B cell (primary cell): ENCODE results near the gene OR52E6. TPM values are rescaled to one million over a fixed set of nuclear protein-coding genes. Genes with fewer than 3 reads are reported as not detected.

ENCODE experiments used
- ATAC-seq: fragments of 200-7000 bp; cut with Tn5 transposase; one replicate; pipeline ENCODE4 v1.10.0; 2021; ENCODE audit warnings: low read depth, mild to moderate bottlenecking, moderate number of reproducible peaks, moderate library complexity
- CTCF ChIA-PET: fragments of 350-600 bp; sonication (Branson Sonifier 250); formaldehyde crosslinking; loops from one replicate; lab custom pipeline; 2021; ENCODE audit warnings: antibody characterized with exemption, inconsistent platforms; lab: Charles Lee
- POLR2A ChIA-PET: fragments of 350-600 bp; sonication (Branson Sonifier 250); formaldehyde crosslinking; loops from one replicate; lab custom pipeline; 2021; ENCODE audit warnings: antibody characterized with exemption; lab: Charles Lee
- DNase-seq: peaks from one replicate; pipeline ENCODE4 v3.0.0; 2013
- H2AFZ ChIP-seq: 2 replicates; pipeline ENCODE4 v1.6.1; 2012; ENCODE audit warnings: mild to moderate bottlenecking, low read depth, low read length; ENCODE audit not compliant: insufficient read depth, poor library complexity, severe bottlenecking
- H3K27ac ChIP-seq, 2 donors: 1 replicate in 1 of 2; 2 replicates in 1 of 2; pipeline ENCODE4 v1.5.1; 2012 to 2013; ENCODE audit warnings: low read length in 2 of 2, mild to moderate bottlenecking in 2 of 2, moderate library complexity in 1 of 2
- H3K27me3 ChIP-seq, 4 experiments: fragments of 200-600 bp in 1 of 4; sonication (generic) in 1 of 4; replicated peaks in 1 of 4; 1 replicate in 2 of 4; 2 replicates in 2 of 4; pipeline versions ENCODE4 v1.6.1 to v1.7.0; 2013 to 2016; ENCODE audit warnings: low read length in 3 of 4, mild to moderate bottlenecking in 2 of 4, mixed read lengths in 1 of 4, moderate library complexity in 1 of 4; ENCODE audit not compliant: insufficient read depth in 4 of 4, control insufficient read depth in 3 of 4; ENCODE audit errors: control extremely low read depth in 1 of 4
- H3K36me3 ChIP-seq, 2 experiments: replicated peaks in 1 of 2; 1 replicate in 1 of 2; 2 replicates in 1 of 2; pipeline versions ENCODE4 v1.6.1 to v1.7.1; 2013; ENCODE audit warnings: low read length in 1 of 2; ENCODE audit not compliant: insufficient read depth in 2 of 2, control insufficient read depth in 1 of 2; ENCODE audit errors: control extremely low read depth in 1 of 2, extremely low read depth in 1 of 2
- H3K4me1 ChIP-seq, 2 donors: fragments of 200-600 bp in 1 of 2; sonication (generic) in 1 of 2; 1 replicate in 1 of 2; 2 replicates in 1 of 2; pipeline versions ENCODE4 v1.5.1 to v1.6.1; 2013 to 2017; ENCODE audit warnings: low read length in 2 of 2; ENCODE audit not compliant: control insufficient read depth in 2 of 2, insufficient read depth in 2 of 2
- H3K4me2 ChIP-seq: replicated peaks from 2 replicates; pipeline ENCODE3; 2012; ENCODE audit warnings: mild to moderate bottlenecking, low read depth, low read length; ENCODE audit not compliant: poor library complexity, severe bottlenecking
- H3K4me3 ChIP-seq, 5 experiments: fragments of 200-600 bp in 1 of 5; sonication (generic) in 1 of 5; 1 replicate in 3 of 5; 2 replicates in 2 of 5; pipeline versions ENCODE4 v1.5.1 to v1.7.0; 2011 to 2016; ENCODE audit warnings: low read length in 4 of 5, mild to moderate bottlenecking in 4 of 5, low read depth in 2 of 5, control low read depth in 1 of 5, moderate library complexity in 1 of 5; ENCODE audit not compliant: insufficient read depth in 1 of 5; ENCODE audit errors: control extremely low read depth in 1 of 5, extremely low read depth in 1 of 5
- H3K79me2 ChIP-seq: fragments of 200-600 bp; sonication (generic); one replicate; pipeline ENCODE4 v1.6.0; 2016; ENCODE audit warnings: low read length; ENCODE audit not compliant: control insufficient read depth, insufficient read depth
- H3K9ac ChIP-seq: fragments of 200-600 bp; sonication (generic); 2 replicates; pipeline ENCODE4 v1.6.1; 2017; ENCODE audit warnings: mild to moderate bottlenecking, low read length, moderate library complexity
- H3K9me3 ChIP-seq, 3 donors: one replicate each; pipeline versions ENCODE4 v1.6.1 to v1.7.1; 2013; ENCODE audit warnings: low read length in 2 of 3; ENCODE audit not compliant: control insufficient read depth in 2 of 3, insufficient read depth in 1 of 3; ENCODE audit errors: control extremely low read depth in 1 of 3
- H4K20me1 ChIP-seq: 2 replicates; pipeline ENCODE4 v1.6.0; 2012; ENCODE audit warnings: mild to moderate bottlenecking, low read length; ENCODE audit not compliant: insufficient read depth, control insufficient read depth, poor library complexity, severe bottlenecking
- H3K27ac Mint-ChIP-seq: one replicate; pipeline ENCODE4 v1.8.0; 2021; ENCODE audit warnings: mixed read lengths
- H3K27me3 Mint-ChIP-seq: one replicate; pipeline ENCODE4 v1.8.0; 2021; ENCODE audit warnings: mixed read lengths
- H3K4me1 Mint-ChIP-seq: one replicate; pipeline ENCODE4 v1.8.0; 2021; ENCODE audit warnings: mixed read lengths
- H3K4me3 Mint-ChIP-seq: one replicate; pipeline ENCODE4 v1.8.0; 2021; ENCODE audit warnings: mixed read lengths
- H3K9me3 Mint-ChIP-seq: one replicate; pipeline ENCODE4 v1.8.0; 2022; ENCODE audit warnings: mixed read lengths; ENCODE audit not compliant: insufficient read depth
- EZH2 ChIP-seq: IDR thresholded peaks from 2 replicates; pipeline ENCODE4 v1.6.1; 2012; ENCODE audit warnings: borderline replicate concordance, low read depth, mild to moderate bottlenecking, moderate library complexity, low read length; ENCODE audit not compliant: insufficient read depth, poor library complexity, severe bottlenecking
- WGBS: methylation state at CpG from one replicate; pipeline ENCODE4 v1.1.5; 2013; ENCODE audit warnings: missing lambda C conversion rate; ENCODE audit not compliant: insufficient coverage; 5-methylcytosine and 5-hydroxymethylcytosine counted together
- intact Hi-C: fragments of 100-400 bp; cut with micrococcal nuclease; formaldehyde crosslinking; loops from one replicate; pipeline ENCODE4 v1.10.0; 2022
- polyA plus RNA-seq: library from polyadenylated mRNA; depleted of rRNA; stranded (reverse); fragments of >200 nt; gene quantifications from 2 replicates; pipeline ENCODE4 v1.2.3, GENCODE V29; 2012
- total RNA-seq, 2 donors: library from RNA; stranded (reverse); fragments of 120-200 nt in 1 of 2; gene quantifications; 1 replicate in 1 of 2; 2 replicates in 1 of 2; pipeline versions ENCODE4 v1.2.3 to v1.2.4, GENCODE V29; 2013 to 2022
- TF ChIP-seq, protein P1 (sequence below): fragments of 200-600 bp; IDR thresholded peaks from one replicate; pipeline ENCODE4 v1.8.0; 2022; ENCODE audit warnings: antibody characterized with exemption, mild to moderate bottlenecking

OR52E6 gene
- total and polyA plus RNA-seq, 2 donors (not counting 1 experiment from before 2014, with no cell fraction given): not detected

DNA sequence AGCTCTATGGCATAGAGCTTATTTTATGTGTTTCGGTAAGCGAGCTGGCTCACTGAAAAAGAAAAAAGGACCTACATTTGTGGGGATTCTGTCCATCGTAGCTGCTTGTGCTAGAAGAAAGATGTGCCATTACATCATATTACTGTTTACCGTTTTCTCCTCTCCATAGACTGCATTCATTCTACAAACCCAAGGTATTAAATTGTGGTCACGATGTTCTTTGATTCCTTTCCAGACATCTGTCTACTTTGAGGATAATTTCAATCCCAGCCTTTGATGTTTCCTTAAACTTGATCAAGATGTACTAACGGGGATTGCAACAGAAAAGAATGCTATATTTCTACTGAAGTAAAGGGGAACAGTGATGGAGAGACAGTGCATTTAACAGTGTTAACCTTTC is 45.2 kb downstream of the OR52E6 start:
- H3K4me3 ChIP-seq: no peak overlapping the region
- H3K79me2 ChIP-seq: no peaks in the 10 kb centered on the region
- H3K36me3 ChIP-seq: no peaks in the 10 kb centered on the region
- ATAC-seq (no peak), DNase-seq (no peak)
- no peaks in the 10 kb centered on the region for H3K9me3 ChIP-seq
- H4K20me1 ChIP-seq: no peaks in the 10 kb centered on the region
- H3K4me3 Mint-ChIP-seq: no peak overlapping the region
- no peaks in the 10 kb centered on the region for H3K9me3 Mint-ChIP-seq
- no CpG with 5 or more reads among the region's 6 CpGs for WGBS
- H3K4me1 ChIP-seq: no peaks in the 10 kb centered on the region
- TF ChIP-seq, protein P1, sequence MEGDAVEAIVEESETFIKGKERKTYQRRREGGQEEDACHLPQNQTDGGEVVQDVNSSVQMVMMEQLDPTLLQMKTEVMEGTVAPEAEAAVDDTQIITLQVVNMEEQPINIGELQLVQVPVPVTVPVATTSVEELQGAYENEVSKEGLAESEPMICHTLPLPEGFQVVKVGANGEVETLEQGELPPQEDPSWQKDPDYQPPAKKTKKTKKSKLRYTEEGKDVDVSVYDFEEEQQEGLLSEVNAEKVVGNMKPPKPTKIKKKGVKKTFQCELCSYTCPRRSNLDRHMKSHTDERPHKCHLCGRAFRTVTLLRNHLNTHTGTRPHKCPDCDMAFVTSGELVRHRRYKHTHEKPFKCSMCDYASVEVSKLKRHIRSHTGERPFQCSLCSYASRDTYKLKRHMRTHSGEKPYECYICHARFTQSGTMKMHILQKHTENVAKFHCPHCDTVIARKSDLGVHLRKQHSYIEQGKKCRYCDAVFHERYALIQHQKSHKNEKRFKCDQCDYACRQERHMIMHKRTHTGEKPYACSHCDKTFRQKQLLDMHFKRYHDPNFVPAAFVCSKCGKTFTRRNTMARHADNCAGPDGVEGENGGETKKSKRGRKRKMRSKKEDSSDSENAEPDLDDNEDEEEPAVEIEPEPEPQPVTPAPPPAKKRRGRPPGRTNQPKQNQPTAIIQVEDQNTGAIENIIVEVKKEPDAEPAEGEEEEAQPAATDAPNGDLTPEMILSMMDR: no peak
- no peak for TF ChIP-seq EZH2
- no peaks in the 10 kb centered on the region for H3K4me1 Mint-ChIP-seq
- H2AFZ ChIP-seq: no peak overlapping the region
- H3K27me3 ChIP-seq: peaks cover 0 to 12% (median 3%) of the 10 kb centered on the region in 4 experiments
- intact Hi-C loops: no loop called here
- no peak overlapping the region for H3K4me2 ChIP-seq
- H3K9ac ChIP-seq: no peak overlapping the region
- H3K27me3 Mint-ChIP-seq: peaks cover 28% of the 10 kb centered on the region
- H3K27ac ChIP-seq: no peak overlapping the region
- ChIA-PET POLR2A (no interaction called here), CTCF (no interaction called here)
- H3K27ac Mint-ChIP-seq: no peak overlapping the region

DNA sequence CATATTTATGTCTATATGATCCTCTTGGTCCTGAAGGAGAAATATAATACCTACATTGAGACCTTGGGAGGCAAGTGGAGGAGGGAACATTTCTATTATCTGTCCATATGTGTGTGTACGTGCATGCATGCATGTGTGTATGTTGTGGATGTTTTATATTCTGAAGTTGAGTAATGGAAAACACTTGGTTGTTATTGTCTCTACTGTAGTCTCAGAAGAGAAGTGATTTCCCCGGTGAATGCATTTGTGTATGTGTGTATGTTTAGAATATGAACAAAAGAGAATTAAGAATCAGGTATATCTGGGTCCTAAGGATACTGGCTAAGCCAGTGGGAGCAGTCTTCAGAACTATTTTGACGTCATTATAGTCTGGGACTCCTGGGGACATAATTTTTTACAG is 50.5 kb downstream of the OR52E6 start, which contains the start of gene OR52N1:
OR52N1 (minus strand) TSS at position 101 of the 400 bp plus-strand sequence. CDS start 2,449 bp downstream, outside the sequence.
- DNase-seq: no peak
- no peaks in the 10 kb centered on the region for H3K4me1 Mint-ChIP-seq
- TF ChIP-seq, protein P1: no peak
- no peak for TF ChIP-seq EZH2
- POLR2A ChIA-PET: no interaction called here
- Histone ChIP-seq H3K4me3 (no peak within 1 kb of the TSS), H3K36me3 (no peaks in the 10 kb centered on the region), H3K27ac (no peak within 1 kb of the TSS), H3K9ac (no peak within 1 kb of the TSS), H3K9me3 (no peaks in the 10 kb centered on the region), H3K4me2 (no peak within 1 kb of the TSS), H2AFZ (no peak within 1 kb of the TSS), H3K27me3 (peaks cover 0 to 2% (median 0%) of the 10 kb centered on the region in 4 experiments), H4K20me1 (no peaks in the 10 kb centered on the region), H3K79me2 (no peaks in the 10 kb centered on the region), H3K4me1 (no peaks in the 10 kb centered on the region)
- CTCF ChIA-PET: no interaction called here
- no peak within 1 kb of the TSS for H3K27ac Mint-ChIP-seq
- H3K27me3 Mint-ChIP-seq: peaks cover 18% of the 10 kb centered on the region
- H3K9me3 Mint-ChIP-seq: no peaks in the 10 kb centered on the region
- 93% methylated on average over 3 of the region's 3 CpGs for WGBS
- H3K4me3 Mint-ChIP-seq: no peak within 1 kb of the TSS
- intact Hi-C loops: no loop called here
- no peak for ATAC-seq

Other genes with a start within 250 kb of the OR52E6 start
- 0.10 TPM in 1 of 2 replicates, not detected in the other for gene TRIM6, start 245.3 kb downstream of the OR52E6 start, total RNA-seq
- gene TRIM6, start 245.3 kb downstream of the OR52E6 start, polyA plus RNA-seq: not detected in 2 replicates
- gene TRIM34, start 216.9 kb downstream of the OR52E6 start, total RNA-seq: 24.1 and 29.1 TPM in 2 replicates
- 19.9 and 21.9 TPM in 2 replicates for gene TRIM34, start 216.9 kb downstream of the OR52E6 start, polyA plus RNA-seq
- gene TRIM5, start 156.8 kb downstream of the OR52E6 start, total RNA-seq: 35.2 and 39.5 TPM in 2 replicates
- gene TRIM5, start 156.8 kb downstream of the OR52E6 start, polyA plus RNA-seq: 10.1 and 10.4 TPM in 2 replicates
- gene TRIM22, start 152.1 kb downstream of the OR52E6 start, total RNA-seq: 370 and 388 TPM in 2 replicates
- 255 and 367 TPM in 2 replicates for gene TRIM22, start 152.1 kb downstream of the OR52E6 start, polyA plus RNA-seq
- 1.2 and 1.4 TPM in 2 replicates for gene OR56B1, start 105.4 kb downstream of the OR52E6 start, total RNA-seq
- 0.36 and 0.61 TPM in 2 replicates for gene OR56B1, start 105.4 kb downstream of the OR52E6 start, polyA plus RNA-seq
- 2.1 TPM in 2 replicates for gene OR52N4, start 87.7 kb downstream of the OR52E6 start, total RNA-seq
- gene OR52N4, start 87.7 kb downstream of the OR52E6 start, polyA plus RNA-seq: 10.3 and 12.2 TPM in 2 replicates
- gene OR52N5, start 58.5 kb downstream of the OR52E6 start, total RNA-seq: not detected in 2 replicates
- not detected in 2 replicates for gene OR52N5, start 58.5 kb downstream of the OR52E6 start, polyA plus RNA-seq
- gene OR52N1, start 50.6 kb downstream of the OR52E6 start, total RNA-seq: not detected in 2 replicates
- gene OR52N1, start 50.6 kb downstream of the OR52E6 start, polyA plus RNA-seq: not detected in 2 replicates
- gene OR52N2, start 33.0 kb downstream of the OR52E6 start, total RNA-seq: not detected in 2 replicates
- 1.00 TPM in 1 of 2 replicates, not detected in the other for gene OR52N2, start 33.0 kb downstream of the OR52E6 start, polyA plus RNA-seq
- gene OR52E8, start 15.8 kb upstream of the OR52E6 start, total RNA-seq: not detected in 2 replicates
- gene OR52E8, start 15.8 kb upstream of the OR52E6 start, polyA plus RNA-seq: not detected in 2 replicates
- not detected in 2 replicates for gene OR52E4, start 38.7 kb upstream of the OR52E6 start, total RNA-seq
- gene OR52E4, start 38.7 kb upstream of the OR52E6 start, polyA plus RNA-seq: not detected in 2 replicates
- not detected in 2 replicates for gene OR52E5, start 51.3 kb upstream of the OR52E6 start, total RNA-seq
- not detected in 2 replicates for gene OR52E5, start 51.3 kb upstream of the OR52E6 start, polyA plus RNA-seq
- not detected in 2 replicates for gene OR56A3, start 100.4 kb upstream of the OR52E6 start, total RNA-seq
- not detected in 2 replicates for gene OR56A3, start 100.4 kb upstream of the OR52E6 start, polyA plus RNA-seq
- not detected in 2 replicates for gene OR56A5, start 126.6 kb upstream of the OR52E6 start, total RNA-seq
- gene OR56A5, start 126.6 kb upstream of the OR52E6 start, polyA plus RNA-seq: not detected in 2 replicates
- not detected in 2 replicates for gene OR52L1, start 145.1 kb upstream of the OR52E6 start, total RNA-seq
- not detected in 2 replicates for gene OR52L1, start 145.1 kb upstream of the OR52E6 start, polyA plus RNA-seq
- gene OR56A4, start 165.0 kb upstream of the OR52E6 start, total RNA-seq: 0.07 and 0.17 TPM in 2 replicates
- gene OR56A4, start 165.0 kb upstream of the OR52E6 start, polyA plus RNA-seq: not detected in 2 replicates
- gene OR56A1, start 188.9 kb upstream of the OR52E6 start, total RNA-seq: not detected in 2 replicates
- not detected in 2 replicates for gene OR56A1, start 188.9 kb upstream of the OR52E6 start, polyA plus RNA-seq